ENCODE results near the gene TYROBP.
"Not testable (repeated sequence)": the region's sequence is repeated elsewhere in the genome, so short reads cannot be mapped to it uniquely, and the experiment has no call there.

The TYROBP gene

DNA sequence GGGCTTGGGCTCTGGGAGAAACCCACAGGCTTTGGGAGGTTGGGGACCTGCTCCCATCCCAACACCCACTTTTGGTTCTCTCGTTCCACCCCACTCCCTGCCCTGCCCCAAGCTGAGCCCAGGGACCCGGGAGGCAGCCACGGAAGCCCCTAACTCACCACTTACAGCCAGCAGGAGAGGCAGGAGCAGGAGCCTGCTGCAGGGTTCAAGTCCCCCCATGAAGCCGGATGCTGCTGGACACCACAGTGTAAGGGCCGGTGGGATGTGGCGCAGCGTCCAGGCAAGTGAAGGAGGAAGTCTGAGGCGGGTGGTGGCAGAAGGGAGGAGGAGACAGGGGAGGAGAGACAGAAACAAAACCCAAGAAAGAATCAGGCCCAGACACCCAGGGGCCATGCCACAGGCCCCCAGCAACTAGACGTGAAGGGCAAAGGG is at the start of gene TYROBP:
Gene TYROBP, minus strand, starts transcription at position 286 of the 432 bp plus-strand sequence. Its CDS starts 67 bp downstream, at position 219.
- peak in 1 of 2 experiments; percentile 10 for DNase-seq

DNA sequence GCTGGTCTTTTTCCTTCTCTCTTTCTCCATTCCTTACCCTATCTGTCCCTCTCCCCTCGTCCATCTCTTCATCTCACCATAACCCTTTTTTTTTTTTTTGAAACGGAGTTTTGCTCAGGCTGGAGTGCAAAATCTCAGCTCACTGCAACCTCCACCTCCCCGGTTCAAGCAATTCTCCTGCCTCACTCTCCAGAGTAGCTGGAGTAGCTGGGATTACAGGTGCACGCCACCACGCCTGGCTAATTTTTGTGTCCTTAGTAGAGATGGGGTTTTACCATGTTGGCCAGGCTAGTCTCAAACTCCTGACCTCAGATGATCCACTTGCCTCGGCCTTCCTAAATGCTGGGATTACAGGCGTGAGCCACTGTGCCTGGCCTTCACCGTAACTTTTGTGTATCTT is 49.3 kb upstream of the TYROBP start:
- DNase-seq = not testable (repeated sequence)

DNA sequence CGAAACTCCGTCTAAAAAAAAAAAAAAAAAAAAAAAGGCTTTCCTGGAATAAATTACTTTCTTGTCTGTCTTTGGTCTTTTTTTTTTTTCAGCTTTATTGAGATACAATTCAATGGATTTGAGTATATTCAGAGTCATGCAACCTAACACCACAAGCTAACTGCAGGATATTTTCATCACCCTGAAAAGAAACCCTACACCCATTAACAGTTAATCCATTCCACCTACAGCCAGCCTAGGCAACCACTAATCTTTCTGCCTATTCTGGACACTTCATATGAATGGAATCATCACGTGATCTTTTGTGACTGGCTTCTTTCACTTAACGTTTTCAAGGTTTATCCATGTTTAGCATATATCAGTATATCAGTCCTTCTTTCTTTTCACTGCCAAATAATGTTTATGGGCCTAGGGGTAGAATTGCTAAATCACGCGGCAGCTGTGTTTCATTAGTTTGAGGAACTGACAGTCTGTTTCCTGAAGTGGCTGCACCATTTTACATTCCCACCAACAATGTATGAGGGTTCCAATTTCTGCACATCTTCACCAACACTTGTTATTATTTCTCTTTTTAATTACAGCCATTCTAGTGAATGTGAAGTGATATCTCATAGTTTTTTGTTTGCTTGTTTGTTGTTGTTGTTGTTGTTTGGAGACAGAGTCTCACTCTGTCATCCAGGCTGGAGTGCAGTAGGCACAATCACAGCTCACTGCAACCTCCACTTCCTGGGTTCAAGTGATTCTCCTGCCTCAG is 48.0 kb upstream of the TYROBP start:
- no peak for DNase-seq

DNA sequence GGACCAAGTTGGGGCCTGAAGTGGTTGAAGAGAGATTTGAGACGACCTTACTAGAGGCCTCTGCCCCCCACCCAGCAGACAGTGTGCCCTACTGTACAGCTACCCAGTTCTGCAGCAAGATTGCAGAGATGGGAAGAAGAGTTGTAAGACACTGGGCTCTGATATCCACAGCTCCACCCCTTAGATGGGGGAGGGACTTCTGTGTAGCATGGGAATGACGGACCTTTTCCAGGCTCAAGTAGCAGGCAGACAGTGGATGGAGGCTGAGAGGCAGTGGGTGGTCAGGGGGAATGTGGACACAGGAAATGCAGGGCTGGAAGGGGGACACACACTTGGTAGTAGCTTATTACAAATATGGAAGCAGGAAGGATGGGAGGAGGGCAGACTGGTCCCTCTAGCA is 41.0 kb upstream of the TYROBP start:
- DNase-seq = no peak

DNA sequence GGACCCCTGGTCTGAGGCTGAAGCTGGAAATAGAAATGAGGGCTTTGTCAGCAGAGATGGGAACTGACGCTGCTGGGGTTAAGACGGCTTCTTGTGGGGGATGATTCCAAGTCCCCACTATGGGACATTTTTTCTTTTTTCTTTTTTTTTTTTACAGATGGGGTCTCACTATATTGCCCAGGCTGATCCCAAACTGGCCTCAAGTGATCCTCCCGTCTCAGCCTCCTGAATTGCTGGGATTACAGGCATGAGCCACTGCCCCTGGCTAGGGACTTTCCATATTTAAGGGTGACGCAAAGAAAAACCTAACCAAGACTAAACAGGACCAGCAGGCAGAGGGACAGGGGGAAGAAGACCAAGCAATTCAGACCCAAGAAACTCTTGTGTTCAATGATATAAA is 38.1 kb upstream of the TYROBP start:
- DNase-seq = no peak

DNA sequence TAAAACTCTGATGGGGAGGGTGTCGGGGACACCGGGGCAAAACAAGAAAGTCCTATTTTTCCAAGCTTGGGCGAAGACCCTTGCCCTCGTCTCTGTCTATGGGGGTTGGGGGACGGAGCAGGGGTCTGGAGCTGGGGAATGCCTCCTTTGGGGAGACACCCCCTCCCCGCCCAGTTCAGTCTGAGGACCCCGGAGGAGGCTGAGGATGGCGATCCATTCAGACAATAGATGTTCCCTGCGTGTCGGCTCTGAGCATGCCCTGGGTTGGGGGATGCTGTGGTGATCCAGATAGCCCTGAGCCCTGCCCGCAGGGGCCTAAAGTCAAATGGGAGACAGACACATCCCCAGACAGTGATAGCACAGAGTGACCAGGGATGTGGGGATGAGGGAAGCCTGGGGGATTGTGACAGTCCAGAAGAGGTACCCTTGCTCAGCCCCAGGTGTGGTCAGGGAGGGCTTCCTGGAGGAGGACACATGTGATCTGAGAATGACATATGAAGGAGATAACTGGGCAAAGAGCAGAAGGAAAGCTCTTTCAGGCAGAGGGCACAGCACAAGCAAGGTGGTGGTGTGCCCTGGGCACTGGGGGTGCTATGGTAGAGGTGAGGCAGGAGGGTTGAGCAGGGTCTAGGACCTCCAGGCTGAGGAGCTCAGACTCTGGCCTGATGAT is 37.2 kb upstream of the TYROBP start:
- DNase-seq = no peak

DNA sequence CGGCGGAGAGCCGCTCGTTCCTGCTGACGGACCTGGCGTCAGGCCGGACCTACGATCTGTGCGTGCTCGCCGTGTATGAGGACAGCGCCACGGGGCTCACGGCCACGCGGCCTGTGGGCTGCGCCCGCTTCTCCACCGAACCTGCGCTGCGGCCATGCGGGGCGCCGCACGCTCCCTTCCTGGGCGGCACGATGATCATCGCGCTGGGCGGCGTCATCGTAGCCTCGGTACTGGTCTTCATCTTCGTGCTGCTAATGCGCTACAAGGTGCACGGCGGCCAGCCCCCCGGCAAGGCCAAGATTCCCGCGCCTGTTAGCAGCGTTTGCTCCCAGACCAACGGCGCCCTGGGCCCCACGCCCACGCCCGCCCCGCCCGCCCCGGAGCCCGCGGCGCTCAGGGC is 36.5 kb upstream of the TYROBP start:
- DNase-seq = no peak

DNA sequence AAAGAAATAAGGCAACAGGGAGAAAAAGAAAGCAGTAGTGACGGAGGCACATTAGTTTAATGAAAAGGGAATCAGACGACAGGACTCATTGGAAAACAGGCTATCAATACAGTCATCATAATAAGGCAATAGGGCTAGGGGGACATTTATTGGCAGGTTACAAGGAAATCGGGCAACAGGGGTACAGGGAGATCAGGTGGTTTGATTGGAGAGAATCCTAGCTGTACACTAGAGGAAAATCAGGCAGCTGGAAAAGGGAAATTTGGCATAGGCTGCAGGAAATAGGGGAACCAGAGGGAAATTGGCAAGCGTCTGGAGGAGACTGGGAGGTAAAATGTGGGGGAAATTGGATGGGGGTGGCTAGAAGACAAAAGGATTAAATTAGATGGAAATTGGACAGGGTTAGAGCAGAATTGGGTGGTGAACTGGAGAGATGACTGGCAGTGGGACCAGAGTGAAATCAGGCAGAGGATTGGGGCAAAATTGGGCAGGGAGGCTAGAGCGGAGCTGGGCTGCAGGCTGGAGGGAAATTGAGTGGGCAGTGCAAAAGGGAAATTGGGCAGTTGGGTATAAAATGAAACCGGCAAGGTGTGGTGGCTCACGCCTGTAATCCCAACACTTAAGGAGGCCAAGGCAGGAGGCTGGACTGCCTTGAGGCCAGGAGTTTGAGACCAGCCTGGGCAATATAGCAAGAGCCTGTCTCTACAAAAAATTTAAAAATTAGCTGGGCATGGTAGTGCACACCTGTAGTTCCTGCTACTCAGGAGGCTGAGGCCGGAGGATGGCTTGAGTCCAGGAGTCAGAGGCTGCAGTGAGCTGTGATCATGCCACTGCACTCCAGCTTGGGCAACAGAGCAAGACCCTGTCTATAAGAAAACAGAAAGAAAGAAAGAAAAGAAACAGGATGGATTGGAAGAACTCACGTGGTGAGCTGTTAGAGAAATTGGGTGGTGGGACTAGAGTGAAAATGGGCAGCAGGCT is 35.5 kb upstream of the TYROBP start:
- no peak for DNase-seq

DNA sequence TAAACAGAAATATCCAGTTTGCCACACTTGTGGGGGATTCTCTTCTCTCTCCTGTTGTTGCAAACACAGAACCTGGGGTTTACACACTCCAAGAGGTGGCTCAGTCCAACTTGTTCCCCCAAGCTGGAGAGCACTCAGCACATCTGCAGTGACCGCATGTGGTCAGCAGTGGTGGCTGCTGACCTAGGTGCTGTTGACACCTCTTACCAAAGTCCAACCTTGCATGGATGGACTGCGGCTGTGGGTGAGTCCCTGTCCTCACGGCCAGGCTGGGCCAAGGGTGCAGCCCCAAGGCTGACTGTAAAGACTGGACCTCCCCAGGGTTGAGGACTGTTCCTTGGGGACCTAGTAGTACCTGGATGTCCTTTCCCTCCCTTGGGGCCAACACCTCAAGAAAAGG is 34.1 kb upstream of the TYROBP start:
- DNase-seq = no peak

DNA sequence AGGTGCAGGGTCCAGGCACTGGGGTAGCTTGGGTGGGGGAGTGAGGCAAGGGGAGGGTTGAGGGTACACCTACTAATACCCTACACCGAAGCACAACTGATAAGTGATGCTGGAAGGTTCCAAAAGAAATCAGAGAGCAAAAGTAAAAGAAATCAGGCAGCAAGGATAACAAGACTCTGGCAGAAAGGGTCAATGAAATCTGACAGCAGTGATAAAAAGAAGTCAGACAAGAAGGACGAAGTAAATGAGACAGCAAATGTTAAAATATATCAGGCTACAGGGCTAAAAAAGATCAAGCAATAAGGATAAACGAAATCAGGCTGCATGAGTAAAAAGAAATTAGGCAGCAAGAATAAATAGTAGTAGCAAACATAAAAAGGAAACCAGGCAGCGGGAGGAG is 32.7 kb upstream of the TYROBP start:
- no peak for DNase-seq

DNA sequence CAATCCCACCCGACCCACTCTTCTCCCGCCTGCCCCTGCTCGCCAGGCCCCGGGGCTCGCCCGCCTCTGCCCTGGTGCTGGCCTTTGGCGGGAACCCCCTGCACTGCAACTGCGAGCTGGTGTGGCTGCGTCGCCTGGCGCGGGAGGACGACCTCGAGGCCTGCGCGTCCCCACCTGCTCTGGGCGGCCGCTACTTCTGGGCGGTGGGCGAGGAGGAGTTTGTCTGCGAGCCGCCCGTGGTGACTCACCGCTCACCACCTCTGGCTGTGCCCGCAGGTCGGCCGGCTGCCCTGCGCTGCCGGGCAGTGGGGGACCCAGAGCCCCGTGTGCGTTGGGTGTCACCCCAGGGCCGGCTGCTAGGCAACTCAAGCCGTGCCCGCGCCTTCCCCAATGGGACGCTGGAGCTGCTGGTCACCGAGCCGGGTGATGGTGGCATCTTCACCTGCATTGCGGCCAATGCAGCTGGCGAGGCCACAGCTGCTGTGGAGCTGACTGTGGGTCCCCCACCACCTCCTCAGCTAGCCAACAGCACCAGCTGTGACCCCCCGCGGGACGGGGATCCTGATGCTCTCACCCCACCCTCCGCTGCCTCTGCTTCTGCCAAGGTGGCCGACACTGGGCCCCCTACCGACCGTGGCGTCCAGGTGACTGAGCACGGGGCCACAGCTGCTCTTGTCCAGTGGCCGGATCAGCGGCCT is 32.1 kb upstream of the TYROBP start:
- DNase-seq = no peak

DNA sequence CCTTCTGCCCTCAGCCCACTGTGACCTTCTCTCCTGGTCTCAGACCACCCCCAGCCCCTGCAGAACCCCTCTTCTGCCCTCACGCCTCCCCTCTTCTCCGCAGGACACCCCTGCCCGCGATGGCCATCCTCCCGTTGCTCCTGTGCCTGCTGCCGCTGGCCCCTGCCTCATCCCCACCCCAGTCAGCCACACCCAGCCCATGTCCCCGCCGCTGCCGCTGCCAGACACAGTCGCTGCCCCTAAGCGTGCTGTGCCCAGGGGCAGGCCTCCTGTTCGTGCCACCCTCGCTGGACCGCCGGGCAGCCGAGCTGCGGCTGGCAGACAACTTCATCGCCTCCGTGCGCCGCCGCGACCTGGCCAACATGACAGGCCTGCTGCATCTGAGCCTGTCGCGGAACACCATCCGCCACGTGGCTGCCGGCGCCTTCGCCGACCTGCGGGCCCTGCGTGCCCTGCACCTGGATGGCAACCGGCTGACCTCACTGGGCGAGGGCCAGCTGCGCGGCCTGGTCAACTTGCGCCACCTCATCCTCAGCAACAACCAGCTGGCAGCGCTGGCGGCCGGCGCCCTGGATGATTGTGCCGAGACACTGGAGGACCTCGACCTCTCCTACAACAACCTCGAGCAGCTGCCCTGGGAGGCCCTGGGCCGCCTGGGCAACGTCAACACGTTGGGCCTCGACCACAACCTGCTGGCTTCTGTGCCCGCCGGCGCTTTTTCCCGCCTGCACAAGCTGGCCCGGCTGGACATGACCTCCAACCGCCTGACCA is 31.4 kb upstream of the TYROBP start:
- DNase-seq = no peak

DNA sequence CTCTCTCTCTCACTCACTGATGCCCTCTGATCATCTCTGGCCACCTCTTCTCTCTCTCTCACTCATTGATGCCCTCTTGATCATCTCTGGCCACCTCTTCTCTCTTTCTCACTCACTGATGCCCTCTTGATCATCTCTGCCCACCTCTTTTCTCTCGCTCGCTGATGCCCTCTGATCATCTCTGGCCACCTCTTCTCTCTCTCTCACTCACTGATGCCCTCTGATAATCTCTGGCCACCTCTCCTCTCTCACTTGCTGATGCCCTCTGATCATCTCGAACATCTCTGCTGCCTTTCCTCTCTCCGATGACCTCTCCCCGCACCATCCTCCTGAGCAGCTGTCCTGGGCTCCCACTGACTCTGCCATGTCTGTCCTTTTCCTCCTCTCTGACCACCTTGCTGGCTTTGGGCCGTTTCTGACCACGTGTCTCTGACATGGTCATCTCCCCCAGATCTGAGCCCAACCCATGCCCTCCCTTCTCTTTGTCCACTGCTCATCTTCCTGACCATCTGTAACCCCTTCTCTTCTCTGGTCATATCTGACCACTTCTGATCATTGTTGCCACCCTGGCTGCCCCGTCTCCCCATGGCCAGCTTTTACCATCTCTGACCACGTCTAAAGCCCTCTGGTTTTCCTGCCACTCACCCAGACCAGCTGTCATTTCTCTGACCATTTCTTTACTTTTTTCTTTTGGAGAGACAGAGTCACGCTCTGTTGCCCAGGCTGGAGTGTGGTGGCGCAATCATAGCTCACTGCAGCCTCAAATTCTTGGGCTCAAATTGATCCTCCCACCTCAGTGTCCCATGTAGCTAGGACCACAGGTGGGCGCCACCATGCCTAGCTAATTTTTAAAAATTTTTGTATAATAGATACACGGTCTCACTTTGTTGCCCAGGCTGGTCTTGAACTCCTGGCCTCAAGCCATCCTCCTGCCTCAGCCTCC is 30.5 kb upstream of the TYROBP start:
- no peak for DNase-seq

DNA sequence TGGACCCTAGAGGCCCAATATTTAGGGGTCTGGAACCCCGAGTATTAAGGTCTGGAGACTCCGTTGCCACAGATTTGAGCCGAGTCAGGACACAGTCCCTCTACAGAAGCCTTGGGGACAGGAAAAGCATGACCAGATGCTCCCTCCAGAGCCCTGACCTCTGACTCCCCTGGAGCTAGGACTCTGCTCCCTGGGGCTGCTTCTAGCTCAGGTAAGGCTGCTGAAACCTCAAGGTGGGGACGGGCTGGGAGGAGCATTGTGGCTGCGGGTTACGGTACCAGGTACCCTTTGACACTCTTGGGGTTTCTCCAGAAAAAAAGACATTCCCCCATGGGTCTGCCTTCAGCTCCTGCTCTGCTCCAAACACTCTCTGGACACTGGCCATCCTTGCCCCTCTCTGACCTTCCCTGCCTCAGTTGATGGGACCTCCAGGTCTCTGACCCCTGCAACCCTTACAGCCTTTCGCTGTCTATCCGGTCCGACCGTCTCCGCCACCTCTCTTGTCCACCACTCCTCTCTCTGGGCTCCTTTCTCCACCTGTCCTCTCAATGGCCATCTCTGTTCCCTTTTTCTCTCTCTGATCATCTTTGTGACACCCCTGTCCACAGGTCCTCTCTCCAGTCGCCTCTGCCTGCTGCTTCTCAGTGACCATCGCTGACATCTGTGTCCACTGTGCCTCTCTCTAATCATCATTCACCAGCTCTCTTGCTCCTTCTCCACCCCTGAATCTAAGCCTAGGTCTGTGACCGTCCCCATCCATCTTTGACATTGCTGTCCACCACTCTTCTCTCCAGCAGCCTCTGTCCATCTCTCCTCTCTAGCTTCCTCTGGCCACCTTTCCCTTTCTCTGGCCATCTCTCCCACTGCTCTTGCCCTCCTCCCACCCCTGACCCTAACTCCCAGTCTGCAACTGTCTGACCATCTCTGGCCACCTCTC is 29.5 kb upstream of the TYROBP start:
- DNase-seq = no peak

DNA sequence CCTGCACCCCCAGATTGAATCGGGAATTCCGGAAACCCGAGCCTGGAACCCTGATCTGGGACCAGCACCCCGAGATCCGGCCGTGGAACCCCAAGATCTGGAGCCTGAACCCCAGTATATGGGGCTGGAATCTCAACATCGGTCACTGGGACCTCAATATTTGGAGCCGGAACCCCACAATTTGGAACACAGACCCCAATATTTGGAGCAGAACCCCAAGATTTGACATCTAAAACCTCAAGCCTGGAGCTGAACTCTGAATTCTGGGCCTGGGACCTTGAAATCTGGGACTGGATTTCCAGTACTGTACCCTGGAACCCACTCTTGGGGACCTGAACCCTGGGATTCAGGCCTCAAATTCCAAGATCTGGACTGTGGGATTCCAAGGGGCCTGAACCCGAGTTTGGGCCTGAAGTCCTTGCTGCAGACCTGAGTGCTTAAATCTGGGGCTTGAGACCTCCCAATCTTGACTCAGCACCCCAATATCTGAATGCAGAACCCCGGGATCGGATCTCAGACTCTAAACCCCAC is 28.7 kb upstream of the TYROBP start:
- no peak for DNase-seq

DNA sequence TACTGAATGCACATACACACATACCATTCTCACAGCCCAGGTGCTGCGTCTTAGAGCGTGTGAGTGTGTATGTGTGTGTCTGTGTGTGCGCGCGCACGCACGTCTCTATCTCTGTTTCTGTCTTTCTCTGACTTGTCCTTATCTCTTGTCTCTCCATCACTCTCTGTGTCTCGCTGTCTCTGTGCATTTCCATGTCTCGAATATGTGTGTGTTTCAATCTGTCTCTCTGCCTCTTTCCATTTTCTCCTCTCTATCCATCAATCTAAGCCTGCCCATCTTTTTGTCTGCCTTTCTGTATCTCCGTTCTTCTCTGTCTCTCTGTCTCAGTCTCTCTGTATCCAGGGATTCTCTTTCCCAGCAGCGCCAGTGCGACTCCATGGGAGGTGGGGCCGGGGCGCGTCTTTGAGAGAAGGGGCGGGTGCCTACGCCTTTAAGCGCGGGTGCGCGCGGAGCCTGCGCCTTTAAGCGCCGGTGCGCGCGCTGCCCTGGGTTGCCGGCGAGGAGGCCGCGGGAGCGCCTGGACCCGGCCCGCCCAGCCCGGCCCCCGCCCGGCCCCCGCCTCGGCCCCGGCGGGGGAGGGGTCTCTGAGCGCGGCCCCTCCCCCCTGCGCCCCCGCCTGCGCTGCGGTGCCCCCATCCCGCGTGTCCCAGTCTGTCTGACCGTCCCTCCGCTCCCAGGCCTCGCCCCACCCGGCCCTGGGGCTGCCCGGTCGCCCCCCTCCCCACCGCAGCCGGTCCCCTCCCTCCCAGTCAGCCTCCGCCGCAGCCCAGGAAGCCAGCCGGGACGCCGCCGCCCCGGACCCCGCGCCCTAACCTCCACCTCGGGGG is 28.0 kb upstream of the TYROBP start, which contains the start of gene LRFN3:
Gene LRFN3, plus strand, starts transcription at position 464 of the 827 bp plus-strand sequence. CDS start 3,052 bp downstream, outside the sequence.
- no peak for DNase-seq

DNA sequence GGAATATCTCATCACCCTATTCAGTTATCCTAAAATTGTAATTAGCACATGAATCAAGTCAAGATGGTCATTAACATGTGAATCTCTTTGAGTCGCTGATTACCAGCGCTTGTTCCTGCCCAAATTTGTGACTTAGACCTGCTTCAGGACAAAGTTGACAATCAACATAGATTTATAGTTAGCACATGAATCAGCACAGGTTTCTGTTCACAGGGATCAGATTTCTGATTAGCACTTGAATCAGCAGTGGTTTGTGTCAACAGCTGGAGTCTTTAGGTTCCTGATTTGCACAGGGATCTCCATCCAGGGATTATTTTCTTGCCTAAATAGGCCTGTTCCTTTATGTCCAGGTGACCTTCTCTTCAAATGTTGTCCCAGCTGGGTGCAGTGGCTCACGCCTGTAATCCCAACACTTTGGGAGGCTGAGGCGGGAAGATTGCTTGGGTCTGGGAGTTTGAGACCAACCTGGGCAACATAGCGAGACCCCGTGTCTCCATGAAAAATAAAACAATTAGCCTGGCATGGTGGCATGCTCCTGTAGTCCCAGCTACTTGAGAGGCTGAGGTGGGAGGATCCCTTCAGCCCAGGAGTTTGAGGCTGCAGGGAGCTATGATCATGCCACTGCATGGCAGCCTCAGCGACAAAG is 24.3 kb upstream of the TYROBP start:
- no peak for DNase-seq

DNA sequence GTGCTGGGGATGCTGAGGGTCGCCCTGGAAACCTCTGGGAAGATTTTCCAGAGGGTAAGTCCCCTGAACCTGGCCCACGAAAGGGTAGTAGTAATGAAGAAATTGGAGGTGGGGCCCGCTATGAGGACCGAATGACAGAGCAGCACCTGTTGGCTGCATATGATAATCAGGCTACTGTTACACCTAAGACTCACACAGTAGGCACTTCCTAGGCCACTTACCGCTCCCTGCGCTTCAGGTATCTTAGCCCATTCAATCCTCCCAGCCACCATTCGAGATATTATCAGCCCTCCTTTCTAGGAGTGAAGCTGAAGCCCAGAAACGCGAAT is 23.7 kb upstream of the TYROBP start:
- no peak for DNase-seq

Data from AML-193 (cell line).